NB4 (cell line): Measurements from ENCODE around the gene SVOP.

Experiments used
- CTCF ChIP-seq: IDR thresholded peaks from one replicate; pipeline ENCODE4 v1.5.1; 2012; ENCODE audit warnings: low read depth, low read length
- MYC ChIP-seq: IDR thresholded peaks from 2 replicates; pipeline ENCODE4 v1.6.1; 2011; ENCODE audit warnings: low read depth, low read length
- POLR2A ChIP-seq: IDR thresholded peaks from 2 replicates; pipeline ENCODE4 v1.6.1; 2011; ENCODE audit warnings: mild to moderate bottlenecking; ENCODE audit not compliant: insufficient read length; ENCODE audit errors: extremely low read depth

GRCh38 chr12:108912361-108912760, 108.5 kb downstream of the SVOP start:
- no peak for TF ChIP-seq CTCF
- no peak for TF ChIP-seq POLR2A
- TF ChIP-seq MYC, result no peak
